Sigmoid colon (tissue), 7 donors: ENCODE measurements around the gene CKB. TPM values are rescaled to one million over a fixed set of nuclear protein-coding genes. Genes with fewer than 3 reads are reported as not detected.

Source experiments
- DNase-seq: peaks from one replicate; pipeline ENCODE4 v3.0.0-alpha.2; 2019
- H3K27ac ChIP-seq, 4 donors: fragments of 200-600 bp; sonication (generic); one replicate each; pipeline ENCODE4 v1.5.1; 2016 to 2019; ENCODE audit warnings: mild to moderate bottlenecking in 1 of 4
- H3K27me3 ChIP-seq, 3 donors: fragments of 200-600 bp; sonication (generic); one replicate each; pipeline ENCODE4 v1.5.1; 2019; ENCODE audit warnings: mild to moderate bottlenecking in 1 of 3
- H3K36me3 ChIP-seq, 4 donors: fragments of 200-600 bp; sonication (generic); one replicate each; pipeline ENCODE4 v1.5.1; 2016 to 2019
- H3K4me1 ChIP-seq, 4 donors: fragments of 200-600 bp; sonication (generic); one replicate each; pipeline ENCODE4 v1.5.1; 2017 to 2019
- H3K4me3 ChIP-seq, 4 donors: fragments of 200-600 bp; sonication (generic); one replicate each; pipeline ENCODE4 v1.5.1; 2017 to 2019; ENCODE audit warnings: mild to moderate bottlenecking in 2 of 4, moderate library complexity in 1 of 4
- H3K9me3 ChIP-seq, 4 donors: fragments of 200-600 bp in 3 of 4; sonication (generic) in 3 of 4; one replicate each; pipeline versions ENCODE4 v1.5.1 to v1.6.1; 2013 to 2019
- CTCF ChIP-seq, 4 experiments: fragments of 450-650 bp in 3 of 4; fragments of 200-600 bp in 1 of 4; IDR thresholded peaks; one replicate each; pipeline ENCODE4 v1.5.1; 2016 to 2019; ENCODE audit warnings: antibody characterized with exemption in 4 of 4, mild to moderate bottlenecking in 3 of 4, moderate library complexity in 2 of 4
- EP300 ChIP-seq, 4 donors: sonication (generic); formaldehyde crosslinking; IDR thresholded peaks; one replicate each; pipeline ENCODE4 v1.6.1; 2017; ENCODE audit warnings: antibody characterized with exemption in 4 of 4
- POLR2A ChIP-seq, 2 donors: fragments of 450-650 bp; IDR thresholded peaks; one replicate each; pipeline ENCODE4 v1.6.1; 2016; ENCODE audit warnings: antibody characterized with exemption in 2 of 2, mild to moderate bottlenecking in 2 of 2, moderate library complexity in 2 of 2
- POLR2AphosphoS5 ChIP-seq, 4 donors: sonication (generic); formaldehyde crosslinking; IDR thresholded peaks; one replicate each; pipeline ENCODE4 v1.6.1; 2017; ENCODE audit warnings: antibody characterized with exemption in 4 of 4
- WGBS, 2 donors: extraction: QIAGEN DNeasy Blood & Tissue Kit; methylation state at CpG; one replicate each; pipeline ENCODE4 v1.1.7; 2013; 5-methylcytosine and 5-hydroxymethylcytosine counted together
- intact Hi-C: fragments of 100-400 bp; cut with DNase I; formaldehyde crosslinking; loops from one replicate; pipeline ENCODE4 v1.15.1; 2023
- polyA plus RNA-seq, 3 donors: library from polyadenylated mRNA; stranded (reverse); fragments of 200-250 nt; gene quantifications; one replicate each; pipeline ENCODE4 v1.2.3, GENCODE V29; 2013
- total RNA-seq, 4 donors: library from RNA; depleted of rRNA; stranded (reverse); fragments of >200 nt; gene quantifications; one replicate each; pipeline ENCODE4 v1.1.0, GENCODE V29; 2016
- donor health status: healthy with polysubstance abuse.
- donor health status: Bipolar disorder and iron deficiency.
- donor health status: healthy.

CKB gene
- total and polyA plus RNA-seq, 7 donors, result 905 to 2,176 (median 1,347) TPM

- H3K36me3 ChIP-seq, result peaks cover 5 to 12% (median 11%) of the 10 kb centered on the region in 4 donors
- whole genome bisulfite sequencing, 2 donors, result 68 to 79% methylated on average over 10 of the region's 10 CpGs
- intact Hi-C loops, result no loop called here
- H3K27ac ChIP-seq, result peak overlapping the region in 3 of 4 donors; percentile 92 to 98 (median 94)
- no peaks in the 10 kb centered on the region for H3K27me3 ChIP-seq
- no peaks in the 10 kb centered on the region for H3K9me3 ChIP-seq
- TF ChIP-seq CTCF (IDR thresholded peaks at IDR 0.05), result no peak
- no peak for TF ChIP-seq POLR2A (IDR thresholded peaks at IDR 0.05)
- TF ChIP-seq EP300 (IDR thresholded peaks at IDR 0.05), result no peak
- TF ChIP-seq POLR2AphosphoS5 (IDR thresholded peaks at IDR 0.05), result no peak
- peaks cover 0 to 77% (median 68%) of the 10 kb centered on the region in 4 donors for H3K4me1 ChIP-seq
- no peak for DNase-seq
- peak overlapping the region in 3 of 4 donors; percentile 64 to 85 (median 73) for H3K4me3 ChIP-seq
Measured at GRCh38 chr14:103523575-103523954, 935 bp upstream of the CKB start.

GRCh38 chr14:103521951-103522563 is 573 bp downstream of the CKB start:
- peak; percentile 81 for DNase-seq
- intact Hi-C loops, result no loop called here
- 1% methylated on average over 74 of the region's 74 CpGs for WGBS, 2 donors
- H3K4me1 ChIP-seq, result peaks cover 0 to 77% (median 65%) of the 10 kb centered on the region in 4 donors
- H3K27ac ChIP-seq, result peak overlapping the region; percentile 86 to 98 (median 93)
- H3K27me3 ChIP-seq, result no peaks in the 10 kb centered on the region
- no peak for TF ChIP-seq EP300 (IDR thresholded peaks at IDR 0.05)
- TF ChIP-seq POLR2AphosphoS5 (IDR thresholded peaks at IDR 0.05), result peak in 1 of 4 donors; percentile 42
- no peaks in the 10 kb centered on the region for H3K9me3 ChIP-seq
- peak overlapping the region; percentile 64 to 85 (median 78) for H3K4me3 ChIP-seq
- H3K36me3 ChIP-seq, result peaks cover 5 to 12% (median 11%) of the 10 kb centered on the region in 4 donors

GRCh38 chr14:103521438-103521950 is 1.1 kb downstream of the CKB start:
- intact Hi-C loops, result no loop called here
- DNase-seq, result no peak
- H3K4me3 ChIP-seq, result peak overlapping the region; percentile 64 to 85 (median 78)
- H3K4me1 ChIP-seq, result peaks cover 0 to 73% (median 65%) of the 10 kb centered on the region in 4 donors
- no peaks in the 10 kb centered on the region for H3K27me3 ChIP-seq
- 1% methylated on average over 77 of the region's 77 CpGs for WGBS, 2 donors
- TF ChIP-seq POLR2AphosphoS5 (IDR thresholded peaks at IDR 0.05) (peak in 1 of 4 donors; percentile 9), EP300 (IDR thresholded peaks at IDR 0.05) (no peak)
- H3K27ac ChIP-seq, result peak overlapping the region; percentile 86 to 98 (median 93)
- peaks cover 5 to 12% (median 11%) of the 10 kb centered on the region in 4 donors for H3K36me3 ChIP-seq
- H3K9me3 ChIP-seq, result no peaks in the 10 kb centered on the region

- Histone ChIP-seq H3K36me3 (peaks cover 5 to 12% (median 11%) of the 10 kb centered on the region in 4 donors), H3K9me3 (no peaks in the 10 kb centered on the region), H3K4me1 (peaks cover 0 to 66% (median 59%) of the 10 kb centered on the region in 4 donors), H3K4me3 (peak overlapping the region; percentile 64 to 85 (median 78)), H3K27ac (peak overlapping the region; percentile 86 to 98 (median 93)), H3K27me3 (no peaks in the 10 kb centered on the region)
- DNase-seq, result peak; percentile 95
- 1 to 2% methylated on average over 66 of the region's 66 CpGs for WGBS, 2 donors
- TF ChIP-seq POLR2AphosphoS5 (IDR thresholded peaks at IDR 0.05), result peak; percentile 58 to 88 (median 72)
- peak in 1 of 4 donors; percentile 45 for TF ChIP-seq EP300 (IDR thresholded peaks at IDR 0.05)
- peak; percentile 37 to 48 (median 42) for TF ChIP-seq CTCF (IDR thresholded peaks at IDR 0.05)
- peak; percentile 22 to 29 for TF ChIP-seq POLR2A (IDR thresholded peaks at IDR 0.05)
- intact Hi-C loops, result no loop called here
Measured at GRCh38 chr14:103520657-103521437, 1.8 kb downstream of the CKB start.

GRCh38 chr14:103520269-103520656 is 2.4 kb downstream of the CKB start:
- Histone ChIP-seq H3K36me3 (peaks cover 5 to 12% (median 11%) of the 10 kb centered on the region in 4 donors), H3K4me3 (peak overlapping the region; percentile 64 to 85 (median 78)), H3K9me3 (no peaks in the 10 kb centered on the region), H3K27me3 (no peaks in the 10 kb centered on the region), H3K4me1 (peaks cover 0 to 60% (median 53%) of the 10 kb centered on the region in 4 donors), H3K27ac (peak overlapping the region; percentile 86 to 98 (median 93))
- TF ChIP-seq POLR2AphosphoS5 (IDR thresholded peaks at IDR 0.05) (no peak), POLR2A (IDR thresholded peaks at IDR 0.05) (no peak), EP300 (IDR thresholded peaks at IDR 0.05) (no peak), CTCF (IDR thresholded peaks at IDR 0.05) (no peak)
- DNase-seq, result no peak
- intact Hi-C loops, result no loop called here
- 38 to 70% methylated on average over 10 of the region's 10 CpGs for WGBS, 2 donors
